SW 1271 (cell line): Measurements from ENCODE around the gene ERCC6.

Experiments used
- DNase-seq, 2 experiments: peaks; one replicate each; lab custom pipeline; 2025; lab: John Stamatoyannopoulos, UW

The ERCC6 gene

GRCh38 chr10:49549640-49550346 lies 10.9 kb upstream of the ERCC6 start:
- no peak for DNase-seq

DNA sequence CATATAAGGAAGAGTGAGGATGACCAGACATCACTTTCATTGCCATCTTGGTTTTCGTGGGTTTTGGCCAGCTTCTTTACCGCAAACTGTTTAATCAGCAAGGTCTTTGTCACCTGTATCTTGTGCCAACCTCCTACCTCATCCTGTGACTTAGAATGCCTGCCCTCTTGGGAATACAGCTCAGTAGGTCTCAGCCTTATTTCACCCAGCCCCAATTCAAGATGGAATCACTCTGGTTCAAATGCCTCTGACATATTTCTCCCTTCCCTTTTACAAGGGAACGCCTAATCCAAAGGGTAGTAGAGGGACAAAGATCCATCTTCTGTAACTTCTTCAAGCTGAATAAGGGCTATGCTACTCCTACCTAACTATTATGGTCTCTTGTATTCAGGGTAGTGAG lies 4.7 kb upstream of the ERCC6 start:
- no peak for DNase-seq

GRCh38 chr10:49542353-49542752 lies 3.4 kb upstream of the ERCC6 start:
- DNase-seq, result no peak

- DNase-seq, result no peak
These were observed 2.8 kb upstream of the ERCC6 start for GRCh38 chr10:49541762-49542161.

GRCh38 chr10:49540056-49540797 lies 1.3 kb upstream of the ERCC6 start:
- DNase-seq, result no peak

- DNase-seq, result peak in 1 of 2 experiments; percentile 74
These were observed 482 bp upstream of the ERCC6 start for GRCh38 chr10:49539320-49539885.

DNA sequence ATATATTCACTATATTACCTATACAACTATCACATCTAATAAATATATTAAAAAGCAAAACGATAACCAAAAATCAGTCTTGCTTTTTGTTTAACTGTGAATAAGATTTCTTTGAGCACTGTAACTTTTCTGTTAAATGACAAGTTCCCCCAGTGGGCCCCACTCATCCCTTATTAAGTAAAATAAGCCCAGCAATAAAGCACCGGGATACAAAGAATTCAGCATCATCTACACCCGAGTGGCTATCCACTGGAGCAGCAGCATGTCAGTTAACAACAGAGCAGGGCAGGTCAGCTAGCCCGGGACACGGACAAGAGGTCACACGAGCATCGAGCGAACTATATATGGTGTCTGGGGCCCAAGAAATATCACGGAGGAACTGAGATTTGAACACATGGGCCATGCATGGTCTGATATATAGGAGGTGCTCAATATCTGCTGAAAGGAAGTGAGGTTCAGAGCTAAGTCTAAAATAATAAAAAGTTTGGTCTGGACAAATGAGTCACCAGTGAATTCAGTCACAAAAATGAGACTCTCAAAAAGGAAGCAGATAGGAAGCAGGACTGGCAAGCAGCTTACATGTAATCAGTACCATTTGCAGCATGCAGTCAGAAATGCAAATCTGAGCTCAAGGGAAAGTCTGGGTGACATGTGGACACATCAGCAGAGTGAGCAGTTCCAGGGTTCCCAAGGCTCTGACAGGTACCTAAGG lies 4.1 kb downstream of the ERCC6 start:
- peak in 1 of 2 experiments; percentile 18 for DNase-seq

DNA sequence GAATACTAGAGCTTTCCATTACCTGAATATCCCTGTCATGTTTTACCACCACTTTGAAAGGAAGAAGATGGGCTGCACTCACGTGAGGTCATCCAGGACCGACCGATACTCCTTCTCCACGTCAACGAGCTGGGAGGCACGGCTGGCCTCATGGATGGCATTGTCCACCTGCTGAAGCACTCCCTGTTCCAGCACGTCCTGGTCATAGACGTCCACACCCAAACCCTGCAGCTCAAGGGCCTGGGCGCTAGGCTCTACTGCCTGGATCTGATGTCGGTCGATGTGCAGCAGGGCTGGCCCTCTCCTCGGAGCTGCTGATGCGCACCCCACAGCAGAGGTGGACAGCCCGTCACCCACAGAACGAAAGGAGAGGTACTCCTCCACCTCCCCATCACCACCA lies 6.5 kb downstream of the ERCC6 start:
- DNase-seq, result no peak

GRCh38 chr10:49528977-49529506 lies 9.9 kb downstream of the ERCC6 start:
- DNase-seq, result no peak

DNA sequence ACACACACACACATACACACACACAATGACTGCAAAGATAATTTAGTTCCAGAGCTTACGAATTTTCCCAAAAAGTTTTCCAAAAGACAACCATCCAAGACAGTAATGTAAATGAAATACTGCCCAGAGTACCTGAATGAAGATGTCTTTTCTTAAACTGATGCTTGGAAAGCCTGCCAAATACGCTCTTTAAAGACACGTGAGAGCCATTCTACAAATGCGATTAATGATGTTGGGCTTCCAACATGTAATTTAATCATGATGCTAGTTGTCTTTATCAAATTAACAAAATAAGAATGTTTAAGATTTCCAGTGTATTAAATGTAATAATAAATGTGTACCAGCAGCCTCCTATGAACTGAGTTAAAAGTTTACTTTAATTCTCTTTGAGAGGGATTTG lies 11.1 kb downstream of the ERCC6 start:
- no peak for DNase-seq

DNA sequence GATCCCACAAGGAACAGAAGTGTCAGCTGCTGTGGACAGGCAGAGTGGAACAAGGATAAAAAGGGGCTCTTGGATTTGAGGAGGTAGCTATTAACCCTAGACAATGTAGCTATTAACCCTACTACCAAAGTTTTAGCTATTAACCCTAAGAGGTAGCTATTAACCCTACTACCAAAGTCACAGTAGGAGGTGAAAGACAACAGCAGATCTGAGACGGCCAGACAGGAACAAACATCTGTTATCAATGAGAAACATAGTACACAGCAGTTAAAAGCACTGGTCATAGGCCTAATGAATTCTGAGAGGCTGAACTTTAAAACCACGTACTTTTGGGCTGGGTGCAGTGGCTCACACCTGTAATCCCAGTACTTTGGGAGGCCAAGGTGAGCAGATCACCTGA lies 11.9 kb downstream of the ERCC6 start:
- DNase-seq, result no peak

- no peak for DNase-seq
These were observed 12.3 kb downstream of the ERCC6 start for GRCh38 chr10:49526619-49527018.

GRCh38 chr10:49524496-49524895 lies 14.4 kb downstream of the ERCC6 start:
- no peak for DNase-seq

- no peak for DNase-seq
These were observed 15.6 kb downstream of the ERCC6 start for GRCh38 chr10:49523301-49523700.

- no peak for DNase-seq
These were observed 17.9 kb downstream of the ERCC6 start for GRCh38 chr10:49521062-49521461.

DNA sequence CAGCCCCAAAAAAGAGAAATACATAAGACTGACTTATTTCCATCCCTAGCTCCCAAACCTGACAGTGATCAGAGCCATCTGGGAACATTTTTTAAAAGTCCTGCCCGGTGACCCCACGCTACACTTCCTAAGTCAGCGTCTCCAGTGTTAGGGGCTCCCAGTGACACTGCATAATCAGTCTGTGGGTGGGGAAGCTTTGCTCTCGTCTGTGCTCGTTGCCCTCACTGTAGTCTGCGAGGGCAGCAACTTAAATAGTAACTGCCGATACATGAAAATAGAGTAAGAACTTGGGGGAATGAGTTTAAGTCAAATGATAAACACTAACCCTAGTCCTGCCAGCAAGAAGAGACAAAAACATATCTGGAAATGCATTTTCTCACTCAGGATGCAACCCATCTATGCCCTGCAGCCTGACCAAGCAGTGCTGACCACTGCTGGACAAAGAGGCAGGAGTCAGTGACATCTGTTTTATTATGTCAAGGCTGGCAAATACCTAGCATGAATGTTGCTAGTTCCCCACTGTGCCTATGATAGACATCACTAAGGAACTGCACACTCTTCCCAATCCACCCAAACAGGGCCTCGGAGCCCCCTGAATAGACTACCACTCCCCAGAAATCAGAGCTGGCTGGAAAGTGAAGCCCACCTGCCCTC lies 18.7 kb downstream of the ERCC6 start:
- no peak for DNase-seq

- DNase-seq, result no peak
These were observed 19.2 kb downstream of the ERCC6 start for GRCh38 chr10:49519717-49520116.

DNA sequence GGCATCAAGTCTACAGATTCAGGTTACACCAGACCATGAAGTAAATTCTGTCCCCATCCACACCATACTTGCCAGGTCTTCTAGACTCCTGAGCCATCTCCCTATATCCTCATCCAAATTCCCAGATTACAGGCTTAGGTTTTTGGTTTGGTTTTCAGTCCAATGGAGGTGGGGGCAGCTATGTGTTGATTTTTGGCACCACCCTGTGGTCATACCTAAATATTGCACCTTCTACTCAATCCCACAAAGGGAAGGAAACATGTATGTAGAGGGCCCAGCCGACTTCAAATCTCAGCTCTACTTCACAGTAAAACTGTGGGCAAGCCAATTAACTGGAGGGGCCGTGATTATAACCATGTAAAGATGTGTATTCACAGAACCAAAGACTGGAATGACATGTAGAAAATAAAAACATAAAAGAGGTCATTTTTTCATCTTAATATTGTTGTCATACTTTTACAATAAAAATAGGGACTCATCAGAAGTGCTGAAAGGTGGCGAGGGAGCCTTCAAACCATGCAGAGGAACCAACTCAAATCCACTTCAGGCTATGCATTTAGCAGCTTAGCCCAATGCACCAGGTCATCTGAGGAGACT lies 19.8 kb downstream of the ERCC6 start:
- DNase-seq, result peak in 1 of 2 experiments; percentile 25

GRCh38 chr10:49518566-49518965 lies 20.4 kb downstream of the ERCC6 start:
- no peak for DNase-seq

DNA sequence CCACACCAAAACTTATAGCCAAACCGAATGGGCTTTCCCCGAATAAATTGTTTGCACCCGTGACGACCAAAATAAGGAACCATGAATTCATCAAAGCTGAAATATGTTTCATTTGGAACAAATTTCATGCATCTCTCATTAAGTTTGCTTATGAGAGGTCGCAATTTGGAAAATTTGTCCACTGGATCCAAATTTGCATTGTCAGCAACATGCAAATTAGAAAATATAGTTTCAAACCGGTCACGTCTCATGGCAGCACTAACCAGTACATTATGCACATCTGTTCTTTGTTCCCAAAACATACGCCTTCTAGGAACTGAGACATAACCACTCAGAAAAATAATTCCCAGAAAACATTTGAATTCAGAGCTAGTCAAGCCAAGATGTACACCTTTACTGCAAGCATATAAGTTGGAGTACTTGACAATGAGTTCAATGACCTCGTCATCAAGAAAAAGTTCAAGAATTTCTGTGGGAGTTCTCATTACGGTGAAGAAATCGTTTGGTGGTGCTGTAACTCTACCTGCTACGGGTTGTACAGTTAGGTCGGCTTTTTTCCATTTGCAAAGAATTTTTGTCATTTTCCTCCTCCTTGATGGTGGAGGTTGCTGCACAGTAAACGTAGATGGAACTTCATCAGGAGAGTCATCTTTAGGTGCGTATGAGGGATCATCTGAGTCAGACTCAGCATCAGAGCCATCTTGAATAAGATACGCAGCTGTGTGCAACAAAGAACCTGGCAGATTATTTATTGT lies 22.5 kb downstream of the ERCC6 start:
- DNase-seq, result no peak
